K562 (cell line): ENCODE results near the gene TCAF1. TPM values are rescaled to one million over a fixed set of nuclear protein-coding genes. Genes with fewer than 3 reads are reported as not detected.

Source experiments
- ESRRA ChIP-seq: fragments of 450-650 bp; IDR thresholded peaks from 2 replicates; pipeline ENCODE4 v1.6.1; 2014; ENCODE audit warnings: low read depth, mild to moderate bottlenecking, moderate library complexity, borderline replicate concordance
- HSF4 ChIP-seq: fragments of 250-450 bp; sonication (Bioruptor Pico); IDR thresholded peaks from 2 replicates; pipeline ENCODE4 v2.1.2; 2022; ENCODE audit warnings: mild to moderate bottlenecking, moderate library complexity, borderline replicate concordance
- MBD2 ChIP-seq: sonication (generic); IDR thresholded peaks from 2 replicates; pipeline ENCODE4 v1.6.1; 2016; ENCODE audit warnings: low read depth, borderline replicate concordance
- MEIS2 ChIP-seq: fragments of 450-650 bp; IDR thresholded peaks from 2 replicates; pipeline ENCODE4 v1.6.1; 2014; ENCODE audit warnings: mild to moderate bottlenecking; ENCODE audit not compliant: partially characterized antibody
- NCOA1 ChIP-seq: fragments of 450-650 bp; IDR thresholded peaks from 2 replicates; pipeline ENCODE4 v1.6.1; 2016; ENCODE audit warnings: low read depth
- RB1 ChIP-seq: fragments of 450-650 bp; IDR thresholded peaks from 2 replicates; pipeline ENCODE4 v1.6.1; 2017; ENCODE audit warnings: low read depth, mild to moderate bottlenecking
- RBM25 ChIP-seq: fragments of 200-400 bp; formaldehyde crosslinking; IDR thresholded peaks from 2 replicates; pipeline ENCODE4 v1.6.1; 2018; ENCODE audit warnings: low read length, low read depth, moderate library complexity; ENCODE audit not compliant: severe bottlenecking
- SP1 ChIP-seq: sonication (generic); formaldehyde crosslinking; IDR thresholded peaks from 2 replicates; pipeline ENCODE4 v1.8.1; 2022; ENCODE audit warnings: mild to moderate bottlenecking, missing genetic modification reagents
- SREBF2 ChIP-seq: sonication (generic); formaldehyde crosslinking; IDR thresholded peaks from 2 replicates; pipeline ENCODE4 v1.4.0; 2020; ENCODE audit warnings: mild to moderate bottlenecking, missing genetic modification reagents
- TCF3 ChIP-seq: sonication (generic); formaldehyde crosslinking; IDR thresholded peaks from 2 replicates; pipeline ENCODE4 v1.4.0; 2020; ENCODE audit warnings: mild to moderate bottlenecking, missing genetic modification reagents
- TSC22D4 ChIP-seq: fragments of 450-650 bp; IDR thresholded peaks from 2 replicates; pipeline ENCODE4 v1.6.1; 2016; ENCODE audit warnings: missing genetic modification characterization, missing biosample characterization, control low read depth
- ZBTB17 ChIP-seq: fragments of 450-650 bp; formaldehyde crosslinking; IDR thresholded peaks from 2 replicates; pipeline ENCODE4 v1.4.0; 2020; ENCODE audit warnings: mild to moderate bottlenecking
- ZNF134 ChIP-seq: fragments of 250-450 bp; sonication (Bioruptor Pico); conservative IDR thresholded peaks from 2 replicates; pipeline ENCODE4 v1.4.0; 2020
- ZNF311 ChIP-seq: fragments of 250-450 bp; sonication (Bioruptor Pico); IDR thresholded peaks from 2 replicates; pipeline ENCODE4 v1.4.0; 2020; ENCODE audit warnings: mild to moderate bottlenecking, moderate library complexity
- ZNF347 ChIP-seq: fragments of 450-650 bp; formaldehyde crosslinking; IDR thresholded peaks from 2 replicates; pipeline ENCODE4 v1.4.0; 2020; ENCODE audit warnings: low read depth, mild to moderate bottlenecking, moderate library complexity
- polyA plus RNA-seq, 8 experiments: library from polyadenylated mRNA; depleted of rRNA in 4 of 8; stranded (reverse) in 5 of 8; unstranded in 3 of 8; fragments of >200 nt; fragmentation: Nextera tagmentation in 2 of 8; fragmentation: Illumina TruSeq in 1 of 8; extraction: Ambion mirVana in 2 of 8; extraction: Trizol in 1 of 8; gene quantifications; 2 replicates each; pipeline versions ENCODE4 v1.2.1 to v1.2.3, GENCODE V29; 2011 to 2014; ENCODE audit warnings: inconsistent platforms in 1 of 8, missing spikeins in 1 of 8
- total RNA-seq, 7 experiments: library from RNA; depleted of rRNA in 6 of 7; stranded (reverse); fragments of >200 nt in 6 of 7; fragmentation: Illumina TruSeq in 2 of 7; extraction: Trizol in 2 of 7; gene quantifications; 2 replicates each; pipeline versions ENCODE4 v1.2.1 to v1.2.3, GENCODE V29; 2011 to 2021; ENCODE audit warnings: low replicate concordance in 1 of 7
- TF ChIP-seq, protein P1 (sequence below): fragments of 250-450 bp; sonication (Bioruptor Pico); IDR thresholded peaks from 2 replicates; pipeline ENCODE4 v1.6.1; 2021; ENCODE audit warnings: mild to moderate bottlenecking
- TF ChIP-seq, protein P2 (sequence below): sonication (generic); formaldehyde crosslinking; IDR thresholded peaks from 2 replicates; pipeline ENCODE4 v1.9.0; 2022; ENCODE audit warnings: mild to moderate bottlenecking, missing genetic modification reagents
- TF ChIP-seq, protein P3 (sequence below): fragments of 450-650 bp; IDR thresholded peaks from 2 replicates; pipeline ENCODE4 v1.6.1; 2016; ENCODE audit warnings: low read depth
- TF ChIP-seq, protein P4 (sequence below): fragments of 250-450 bp; sonication (Bioruptor Pico); IDR thresholded peaks from 2 replicates; pipeline ENCODE4 v1.5.0; 2020; ENCODE audit warnings: mild to moderate bottlenecking

Gene TCAF1
- total and polyA plus RNA-seq, 9 of the 15 experiments (the other 6 are each of a cell fraction or from before 2014, with no cell fraction given) = 6.2 to 52.2 (median 24.4) TPM

DNA sequence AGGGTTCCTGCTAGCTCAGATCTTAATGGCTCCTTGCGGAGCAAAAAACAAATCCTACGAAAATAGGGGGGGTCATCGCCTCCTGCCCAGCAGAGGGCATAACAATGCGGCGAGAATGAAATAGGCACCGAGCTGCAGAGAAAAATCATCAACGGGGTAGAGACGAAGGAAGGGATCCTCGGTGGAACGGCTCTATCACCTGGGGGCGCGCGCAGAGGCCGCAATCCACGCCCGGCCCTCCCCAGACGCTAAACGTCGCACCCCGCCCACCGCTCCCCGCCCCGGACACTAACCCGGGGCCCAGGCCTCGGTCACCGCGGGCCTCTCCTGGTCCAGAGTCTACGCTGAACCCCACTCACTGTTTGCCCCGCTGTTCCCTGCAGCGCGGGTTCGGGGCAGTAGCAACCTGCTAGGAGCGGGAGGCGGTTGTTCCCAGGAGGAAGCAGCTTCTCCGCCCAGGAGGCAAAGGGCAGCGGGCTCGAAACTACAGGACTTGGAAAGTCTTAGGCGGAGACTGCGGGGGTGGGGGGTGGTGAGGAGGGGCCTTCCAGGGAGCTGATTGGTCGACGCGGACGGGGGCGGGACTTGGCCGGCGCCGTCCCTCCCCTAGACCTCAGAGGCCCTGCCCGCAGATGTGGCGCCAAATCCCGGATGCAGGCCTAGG lies at the start of gene TCAF1 (continued):
- TF ChIP-seq ZNF347 (CRISPR knock-in tag) (no peak), RB1 (peak; percentile 66; the same call in 1 of the 2 replicates), HSF4 (CRISPR knock-in tag) (no peak), TSC22D4 (tag) (no peak), TCF3 (CRISPR knock-in tag) (no peak), ESRRA (0 out of 2 replicates have a peak, but pooled peaks have one; percentile 53), RBM25 (no peak), MEIS2 (no peak), SP1 (peak; percentile 89), MBD2 (peak; percentile 79; the same call in 1 of the 2 replicates), ZBTB17 (0 out of 2 replicates have a peak, but pooled peaks have one; percentile 54), NCOA1 (peak; percentile 14; the same call in 1 of the 2 replicates), ZNF134 (no peak), ZNF311 (CRISPR knock-in tag) (no peak), SREBF2 (CRISPR knock-in tag) (no peak)
- TF ChIP-seq, protein P1, sequence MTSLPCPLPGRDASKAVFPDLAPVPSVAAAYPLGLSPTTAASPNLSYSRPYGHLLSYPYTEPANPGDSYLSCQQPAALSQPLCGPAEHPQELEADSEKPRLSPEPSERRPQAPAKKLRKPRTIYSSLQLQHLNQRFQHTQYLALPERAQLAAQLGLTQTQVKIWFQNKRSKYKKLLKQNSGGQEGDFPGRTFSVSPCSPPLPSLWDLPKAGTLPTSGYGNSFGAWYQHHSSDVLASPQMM (CRISPR knock-in tag) = no peak
- TF ChIP-seq, protein P2, sequence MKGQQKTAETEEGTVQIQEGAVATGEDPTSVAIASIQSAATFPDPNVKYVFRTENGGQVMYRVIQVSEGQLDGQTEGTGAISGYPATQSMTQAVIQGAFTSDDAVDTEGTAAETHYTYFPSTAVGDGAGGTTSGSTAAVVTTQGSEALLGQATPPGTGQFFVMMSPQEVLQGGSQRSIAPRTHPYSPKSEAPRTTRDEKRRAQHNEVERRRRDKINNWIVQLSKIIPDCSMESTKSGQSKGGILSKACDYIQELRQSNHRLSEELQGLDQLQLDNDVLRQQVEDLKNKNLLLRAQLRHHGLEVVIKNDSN (CRISPR knock-in tag) = no peak
- TF ChIP-seq, protein P3, sequence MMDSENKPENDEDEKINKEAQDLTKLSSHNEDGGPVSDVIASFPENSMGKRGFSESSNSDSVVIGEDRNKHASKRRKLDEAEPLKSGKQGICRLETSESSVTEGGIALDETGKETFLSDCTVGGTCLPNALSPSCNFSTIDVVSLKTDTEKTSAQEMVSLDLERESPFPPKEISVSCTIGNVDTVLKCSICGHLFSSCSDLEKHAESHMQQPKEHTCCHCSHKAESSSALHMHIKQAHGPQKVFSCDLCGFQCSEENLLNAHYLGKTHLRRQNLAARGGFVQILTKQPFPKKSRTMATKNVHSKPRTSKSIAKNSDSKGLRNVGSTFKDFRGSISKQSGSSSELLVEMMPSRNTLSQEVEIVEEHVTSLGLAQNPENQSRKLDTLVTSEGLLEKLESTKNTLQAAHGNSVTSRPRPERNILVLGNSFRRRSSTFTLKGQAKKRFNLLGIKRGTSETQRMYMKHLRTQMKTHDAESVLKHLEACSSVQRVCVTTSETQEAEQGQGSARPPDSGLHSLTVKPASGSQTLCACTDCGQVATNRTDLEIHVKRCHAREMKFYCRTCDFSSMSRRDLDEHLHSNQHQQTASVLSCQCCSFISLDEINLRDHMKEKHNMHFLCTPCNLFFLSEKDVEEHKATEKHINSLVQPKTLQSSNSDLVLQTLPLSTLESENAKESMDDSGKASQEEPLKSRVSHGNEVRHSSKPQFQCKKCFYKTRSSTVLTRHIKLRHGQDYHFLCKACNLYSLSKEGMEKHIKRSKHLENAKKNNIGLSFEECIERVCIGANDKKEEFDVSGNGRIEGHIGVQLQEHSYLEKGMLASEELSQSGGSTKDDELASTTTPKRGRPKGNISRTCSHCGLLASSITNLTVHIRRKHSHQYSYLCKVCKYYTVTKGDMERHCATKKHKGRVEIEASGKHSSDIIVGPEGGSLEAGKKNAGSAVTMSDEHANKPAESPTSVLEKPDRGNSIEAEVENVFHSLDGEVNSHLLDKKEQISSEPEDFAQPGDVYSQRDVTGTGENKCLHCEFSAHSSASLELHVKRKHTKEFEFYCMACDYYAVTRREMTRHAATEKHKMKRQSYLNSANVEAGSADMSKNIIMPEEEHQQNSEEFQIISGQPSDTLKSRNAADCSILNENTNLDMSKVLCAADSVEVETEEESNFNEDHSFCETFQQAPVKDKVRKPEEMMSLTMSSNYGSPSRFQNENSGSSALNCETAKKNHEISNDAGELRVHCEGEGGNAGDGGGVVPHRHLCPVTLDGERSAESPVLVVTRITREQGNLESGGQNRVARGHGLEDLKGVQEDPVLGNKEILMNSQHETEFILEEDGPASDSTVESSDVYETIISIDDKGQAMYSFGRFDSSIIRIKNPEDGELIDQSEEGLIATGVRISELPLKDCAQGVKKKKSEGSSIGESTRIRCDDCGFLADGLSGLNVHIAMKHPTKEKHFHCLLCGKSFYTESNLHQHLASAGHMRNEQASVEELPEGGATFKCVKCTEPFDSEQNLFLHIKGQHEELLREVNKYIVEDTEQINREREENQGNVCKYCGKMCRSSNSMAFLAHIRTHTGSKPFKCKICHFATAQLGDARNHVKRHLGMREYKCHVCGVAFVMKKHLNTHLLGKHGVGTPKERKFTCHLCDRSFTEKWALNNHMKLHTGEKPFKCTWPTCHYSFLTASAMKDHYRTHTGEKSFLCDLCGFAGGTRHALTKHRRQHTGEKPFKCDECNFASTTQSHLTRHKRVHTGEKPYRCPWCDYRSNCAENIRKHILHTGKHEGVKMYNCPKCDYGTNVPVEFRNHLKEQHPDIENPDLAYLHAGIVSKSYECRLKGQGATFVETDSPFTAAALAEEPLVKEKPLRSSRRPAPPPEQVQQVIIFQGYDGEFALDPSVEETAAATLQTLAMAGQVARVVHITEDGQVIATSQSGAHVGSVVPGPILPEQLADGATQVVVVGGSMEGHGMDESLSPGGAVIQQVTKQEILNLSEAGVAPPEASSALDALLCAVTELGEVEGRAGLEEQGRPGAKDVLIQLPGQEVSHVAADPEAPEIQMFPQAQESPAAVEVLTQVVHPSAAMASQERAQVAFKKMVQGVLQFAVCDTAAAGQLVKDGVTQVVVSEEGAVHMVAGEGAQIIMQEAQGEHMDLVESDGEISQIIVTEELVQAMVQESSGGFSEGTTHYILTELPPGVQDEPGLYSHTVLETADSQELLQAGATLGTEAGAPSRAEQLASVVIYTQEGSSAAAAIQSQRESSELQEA = no peak
- TF ChIP-seq, protein P4, sequence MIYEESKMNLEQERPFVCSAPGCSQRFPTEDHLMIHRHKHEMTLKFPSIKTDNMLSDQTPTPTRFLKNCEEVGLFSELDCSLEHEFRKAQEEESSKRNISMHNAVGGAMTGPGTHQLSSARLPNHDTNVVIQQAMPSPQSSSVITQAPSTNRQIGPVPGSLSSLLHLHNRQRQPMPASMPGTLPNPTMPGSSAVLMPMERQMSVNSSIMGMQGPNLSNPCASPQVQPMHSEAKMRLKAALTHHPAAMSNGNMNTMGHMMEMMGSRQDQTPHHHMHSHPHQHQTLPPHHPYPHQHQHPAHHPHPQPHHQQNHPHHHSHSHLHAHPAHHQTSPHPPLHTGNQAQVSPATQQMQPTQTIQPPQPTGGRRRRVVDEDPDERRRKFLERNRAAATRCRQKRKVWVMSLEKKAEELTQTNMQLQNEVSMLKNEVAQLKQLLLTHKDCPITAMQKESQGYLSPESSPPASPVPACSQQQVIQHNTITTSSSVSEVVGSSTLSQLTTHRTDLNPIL (CRISPR knock-in tag) = no peak
